Mesenchymal stem cell (in vitro differentiated cells and primary cell): ENCODE measurements around the gene VEZF1.

Source experiments
- DNase-seq: peaks from one replicate; pipeline ENCODE4 v3.0.0-alpha.2; 2013
- H2AFZ ChIP-seq: one replicate; pipeline ENCODE4 v1.6.1; 2013; ENCODE audit warnings: low read depth, mild to moderate bottlenecking, control low read depth, inconsistent platforms, low read length, moderate library complexity
- H2AK5ac ChIP-seq: 2 replicates; pipeline ENCODE4 v1.6.1; 2013; ENCODE audit warnings: low read length, moderate library complexity, mild to moderate bottlenecking, inconsistent platforms; ENCODE audit not compliant: severe bottlenecking
- H2BK120ac ChIP-seq: one replicate; pipeline ENCODE4 v1.6.1; 2013; ENCODE audit warnings: low read depth, mild to moderate bottlenecking, inconsistent platforms, low read length, moderate library complexity
- H2BK12ac ChIP-seq, 2 experiments: one replicate each; pipeline ENCODE4 v1.6.1; 2013; ENCODE audit warnings: inconsistent platforms in 2 of 2, low read length in 2 of 2, mild to moderate bottlenecking in 2 of 2, moderate library complexity in 2 of 2, control low read depth in 1 of 2
- H2BK15ac ChIP-seq: one replicate; pipeline ENCODE4 v1.6.1; 2013; ENCODE audit warnings: mild to moderate bottlenecking, low read depth, inconsistent platforms; ENCODE audit not compliant: poor library complexity, severe bottlenecking
- H2BK5ac ChIP-seq: 2 replicates; pipeline ENCODE4 v1.6.1; 2013; ENCODE audit warnings: low read depth, mild to moderate bottlenecking, low read length, control low read depth, inconsistent platforms; ENCODE audit not compliant: poor library complexity, severe bottlenecking
- H3K14ac ChIP-seq, 2 experiments: one replicate each; pipeline ENCODE4 v1.6.1; 2013; ENCODE audit warnings: inconsistent platforms in 2 of 2, low read length in 2 of 2, control low read depth in 1 of 2, mild to moderate bottlenecking in 1 of 2, moderate library complexity in 1 of 2
- H3K18ac ChIP-seq, 2 experiments: one replicate each; pipeline ENCODE4 v1.6.1; 2013; ENCODE audit warnings: inconsistent platforms in 2 of 2, low read length in 2 of 2, control low read depth in 1 of 2, low read depth in 1 of 2, mild to moderate bottlenecking in 1 of 2
- H3K23ac ChIP-seq, 2 experiments: one replicate each; pipeline ENCODE4 v1.6.1; 2013; ENCODE audit warnings: inconsistent platforms in 2 of 2, low read length in 2 of 2, mild to moderate bottlenecking in 2 of 2, moderate library complexity in 2 of 2, control low read depth in 1 of 2
- H3K27ac ChIP-seq: 2 replicates; pipeline ENCODE4 v1.5.1; 2013; ENCODE audit warnings: mild to moderate bottlenecking, moderate library complexity, low read length, control low read depth, inconsistent platforms; ENCODE audit not compliant: poor library complexity, severe bottlenecking
- H3K27me3 ChIP-seq, 2 experiments: 2 replicates each; pipeline versions ENCODE4 v1.6.1 to v1.7.0; 2013; ENCODE audit warnings: low read length in 2 of 2, mild to moderate bottlenecking in 2 of 2, moderate library complexity in 2 of 2, control low read depth in 1 of 2, inconsistent platforms in 1 of 2; ENCODE audit not compliant: control insufficient read depth in 1 of 2, insufficient read depth in 1 of 2
- H3K36me3 ChIP-seq, 2 experiments: 2 replicates each; pipeline versions ENCODE4 v1.6.1 to v1.7.0; 2013; ENCODE audit warnings: low read length in 2 of 2, control low read depth in 1 of 2, inconsistent platforms in 1 of 2, low read depth in 1 of 2, mild to moderate bottlenecking in 1 of 2; ENCODE audit not compliant: insufficient read depth in 2 of 2, control insufficient read depth in 1 of 2
- H3K4ac ChIP-seq, 2 experiments: one replicate each; pipeline ENCODE4 v1.6.1; 2013; ENCODE audit warnings: inconsistent platforms in 2 of 2, low read length in 2 of 2, mild to moderate bottlenecking in 2 of 2, moderate library complexity in 2 of 2, control low read depth in 1 of 2, low read depth in 1 of 2
- H3K4me1 ChIP-seq: 2 replicates; pipeline ENCODE4 v1.6.1; 2013; ENCODE audit warnings: low read depth, low read length, control low read depth; ENCODE audit not compliant: control insufficient read depth, insufficient read depth
- H3K4me2 ChIP-seq: 2 replicates; pipeline ENCODE4 v1.6.1; 2013; ENCODE audit warnings: low read length, mild to moderate bottlenecking, inconsistent platforms; ENCODE audit not compliant: poor library complexity, severe bottlenecking
- H3K4me3 ChIP-seq, 2 experiments: 2 replicates each; pipeline versions ENCODE4 v1.5.1 to v1.7.0; 2013; ENCODE audit warnings: low read length in 2 of 2, mild to moderate bottlenecking in 2 of 2, control low read depth in 1 of 2, low read depth in 1 of 2; ENCODE audit not compliant: insufficient read depth in 1 of 2
- H3K79me1 ChIP-seq: replicated peaks from 2 replicates; pipeline ENCODE4 v1.6.1; 2013; ENCODE audit warnings: mild to moderate bottlenecking, control low read depth, low read length, inconsistent platforms; ENCODE audit not compliant: poor library complexity, severe bottlenecking
- H3K9ac ChIP-seq: 2 replicates; pipeline ENCODE4 v1.7.0; 2013; ENCODE audit warnings: mild to moderate bottlenecking, low read length, moderate library complexity
- H3K9me3 ChIP-seq: 2 replicates; pipeline ENCODE4 v1.7.0; 2013; ENCODE audit warnings: mild to moderate bottlenecking, low read length; ENCODE audit not compliant: control insufficient read depth
- H4K8ac ChIP-seq: one replicate; pipeline ENCODE4 v1.6.1; 2013; ENCODE audit warnings: inconsistent platforms, mild to moderate bottlenecking, low read length, moderate library complexity
- H4K91ac ChIP-seq: one replicate; pipeline ENCODE4 v1.6.1; 2013; ENCODE audit warnings: mild to moderate bottlenecking, low read length, inconsistent platforms
- WGBS: methylation state at CpG from one replicate; pipeline ENCODE4 v1.1.7; 2013; ENCODE audit warnings: mixed read lengths; 5-methylcytosine and 5-hydroxymethylcytosine counted together

Gene VEZF1

DNA sequence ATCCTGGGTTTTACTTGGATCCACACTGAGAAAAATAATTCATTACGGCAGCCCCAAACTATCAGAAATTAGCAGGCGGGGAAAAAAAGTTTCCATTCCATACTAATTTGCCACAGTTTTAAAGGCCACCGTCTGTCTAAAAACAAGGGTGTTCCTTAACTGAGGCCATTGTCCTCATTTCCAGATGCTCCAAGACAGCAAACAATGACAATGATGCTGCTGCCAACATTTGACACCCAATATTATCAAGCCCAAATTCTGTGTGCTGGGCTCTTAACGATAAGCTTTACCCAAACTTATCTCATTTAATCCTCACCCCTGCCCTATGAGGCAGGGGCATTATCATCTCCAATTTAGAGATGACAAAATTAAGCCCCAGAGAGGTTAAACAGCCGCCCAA lies 59.1 kb downstream of the VEZF1 start:
- no peak overlapping the region for H3K14ac ChIP-seq
- no peak overlapping the region for H4K91ac ChIP-seq
- H2BK15ac ChIP-seq: no peak overlapping the region
- H2BK120ac ChIP-seq: no peak overlapping the region
- no peak overlapping the region for H3K4me2 ChIP-seq
- H3K4me3 ChIP-seq: no peak overlapping the region
- 75% methylated on average over 5 of the region's 5 CpGs for WGBS
- no peak overlapping the region for H3K23ac ChIP-seq
- H3K18ac ChIP-seq: no peak overlapping the region
- no peak overlapping the region for H3K9ac ChIP-seq
- H2AFZ ChIP-seq: no peak overlapping the region
- H4K8ac ChIP-seq: no peak overlapping the region
- no peak overlapping the region for H2BK12ac ChIP-seq
- H3K79me1 ChIP-seq: peaks cover 27% of the 10 kb centered on the region
- H3K36me3 ChIP-seq: peaks cover 0 to 3% of the 10 kb centered on the region in 2 experiments
- no peaks in the 10 kb centered on the region for H3K9me3 ChIP-seq
- H3K4ac ChIP-seq: no peak overlapping the region
- no peak overlapping the region for H2AK5ac ChIP-seq
- no peak overlapping the region for H3K27ac ChIP-seq
- DNase-seq: no peak
- peaks cover 41% of the 10 kb centered on the region for H3K4me1 ChIP-seq
- H3K27me3 ChIP-seq: no peaks in the 10 kb centered on the region
- no peak overlapping the region for H2BK5ac ChIP-seq

DNA sequence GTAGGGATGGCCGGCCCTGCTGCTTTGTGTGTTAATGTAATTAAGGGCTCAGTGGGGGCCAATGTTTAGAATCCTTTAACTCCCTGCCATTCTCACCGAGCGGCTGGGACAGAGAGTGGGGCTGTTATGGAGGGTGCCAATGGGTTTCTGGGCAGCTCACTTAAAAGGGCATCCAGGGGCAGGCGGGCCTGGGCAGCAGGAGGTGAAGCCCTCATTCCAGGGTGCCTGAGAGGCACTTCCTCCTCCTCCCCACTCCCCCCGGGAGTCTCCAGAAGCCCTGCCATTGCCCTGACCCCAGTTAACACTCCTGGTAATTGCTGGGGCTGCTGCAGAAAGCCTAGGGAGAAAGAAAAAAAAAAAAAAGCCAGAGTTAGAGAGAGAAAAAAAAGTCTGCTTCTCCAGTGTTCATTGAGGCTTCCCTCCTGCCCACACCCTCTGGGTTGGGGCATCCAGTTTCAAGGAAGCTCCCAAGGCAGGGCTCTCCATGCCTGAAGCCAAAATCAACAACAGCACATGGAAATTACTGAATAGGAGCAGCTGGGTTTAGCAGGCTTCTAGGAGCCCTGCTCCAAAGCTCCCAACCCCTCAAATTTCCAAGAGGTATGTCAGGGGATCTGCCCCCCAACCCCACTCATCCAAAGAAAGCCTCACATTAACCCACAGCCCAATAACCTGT lies 60.9 kb downstream of the VEZF1 start:
- Histone ChIP-seq H3K4ac (peak overlapping the region; percentile 5 to 25), H2BK120ac (peak overlapping the region; percentile 24), H3K9ac (peak overlapping the region; percentile 1), H2BK15ac (no peak overlapping the region), H3K79me1 (peaks cover 29% of the 10 kb centered on the region), H2BK5ac (no peak overlapping the region), H3K18ac (peak overlapping the region; percentile 63 to 78), H2AK5ac (peak overlapping the region; percentile 52), H3K36me3 (peaks cover 3 to 6% of the 10 kb centered on the region in 2 experiments), H3K4me1 (peaks cover 38% of the 10 kb centered on the region), H3K4me3 (no peak overlapping the region), H4K91ac (peak overlapping the region; percentile 66), H3K27me3 (no peaks in the 10 kb centered on the region), H3K23ac (peak overlapping the region in 1 of 2 experiments; percentile 16), H2AFZ (no peak overlapping the region), H4K8ac (no peak overlapping the region), H2BK12ac (peak overlapping the region in 1 of 2 experiments; percentile 14), H3K4me2 (peak overlapping the region; percentile 19), H3K14ac (peak overlapping the region; percentile 26), H3K9me3 (no peaks in the 10 kb centered on the region), H3K27ac (peak overlapping the region; percentile 35)
- WGBS: 7% methylated on average over 2 of the region's 5 CpGs
- no peak for DNase-seq

DNA sequence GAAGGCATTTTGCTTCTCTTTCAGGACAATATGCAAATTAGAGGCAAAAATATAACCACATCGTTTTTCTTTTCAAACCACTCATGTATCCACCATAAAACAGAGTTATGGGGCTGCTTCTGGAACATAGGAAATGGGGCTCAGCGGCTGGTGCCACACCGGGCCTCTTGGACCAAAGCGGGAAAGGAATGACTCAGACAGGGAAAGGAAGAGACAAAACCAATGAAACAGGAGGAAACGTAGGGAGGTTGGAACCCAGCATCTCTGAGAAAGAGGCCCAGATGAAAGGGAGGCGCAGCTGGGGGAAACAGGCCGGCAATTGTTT lies 61.4 kb downstream of the VEZF1 start:
- Histone ChIP-seq H3K36me3 (peaks cover 3 to 6% of the 10 kb centered on the region in 2 experiments), H3K9me3 (no peaks in the 10 kb centered on the region), H2BK120ac (peak overlapping the region; percentile 24), H4K8ac (no peak overlapping the region), H3K4ac (peak overlapping the region in 1 of 2 experiments; percentile 25), H3K14ac (no peak overlapping the region), H3K27me3 (no peaks in the 10 kb centered on the region), H3K79me1 (peaks cover 29% of the 10 kb centered on the region), H2BK5ac (no peak overlapping the region), H2AK5ac (no peak overlapping the region), H4K91ac (no peak overlapping the region), H2BK15ac (no peak overlapping the region), H3K18ac (peak overlapping the region; percentile 37 to 78), H3K9ac (no peak overlapping the region), H3K4me2 (peak overlapping the region; percentile 19), H3K4me1 (peaks cover 36% of the 10 kb centered on the region), H3K4me3 (no peak overlapping the region), H2BK12ac (peak overlapping the region in 1 of 2 experiments; percentile 14), H3K27ac (peak overlapping the region; percentile 35), H3K23ac (no peak overlapping the region), H2AFZ (no peak overlapping the region)
- no peak for DNase-seq
- WGBS: 32% methylated on average over 7 of the region's 7 CpGs

DNA sequence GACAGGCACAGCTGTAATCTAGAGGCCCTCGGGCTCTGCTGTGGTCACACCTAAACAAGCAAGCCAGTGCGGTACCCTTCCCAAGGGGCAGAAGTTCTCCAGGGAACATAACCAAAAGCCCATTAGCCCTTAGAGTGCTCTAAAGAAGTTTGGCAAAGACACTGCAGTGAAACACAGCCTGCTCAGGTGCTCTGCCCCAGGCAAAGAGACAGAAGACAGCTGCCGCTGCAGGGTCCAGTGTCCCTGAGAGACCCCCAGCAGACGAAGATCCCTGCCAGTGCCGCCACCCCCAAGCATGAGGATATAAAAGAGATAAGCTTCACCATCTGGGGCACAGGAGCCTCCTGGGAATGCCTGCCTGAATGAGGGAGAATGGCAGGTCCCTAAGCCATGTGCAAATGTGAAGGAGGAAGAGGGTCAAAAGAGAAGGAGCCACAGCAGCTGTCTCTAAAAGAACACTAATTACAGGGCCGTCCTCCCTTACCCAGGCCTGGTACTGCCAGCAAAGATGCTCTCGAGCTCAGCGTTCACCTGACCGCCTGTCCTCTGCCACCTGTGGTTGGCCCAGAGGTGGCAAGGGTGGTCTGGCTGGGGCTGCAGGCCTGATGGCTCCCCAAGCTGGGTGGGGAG lies 62.6 kb downstream of the VEZF1 start:
- H3K4me3 ChIP-seq: no peak overlapping the region
- H3K27me3 ChIP-seq: no peaks in the 10 kb centered on the region
- H3K9me3 ChIP-seq: no peaks in the 10 kb centered on the region
- H2BK15ac ChIP-seq: peak overlapping the region; percentile 44
- H2BK5ac ChIP-seq: no peak overlapping the region
- no peak overlapping the region for H2BK120ac ChIP-seq
- H3K14ac ChIP-seq: no peak overlapping the region
- H4K91ac ChIP-seq: no peak overlapping the region
- H2AFZ ChIP-seq: no peak overlapping the region
- H3K36me3 ChIP-seq: peaks cover 6% of the 10 kb centered on the region in 2 experiments
- 94% methylated on average over 8 of the region's 9 CpGs for WGBS
- no peak for DNase-seq
- peaks cover 33% of the 10 kb centered on the region for H3K4me1 ChIP-seq
- no peak overlapping the region for H3K4ac ChIP-seq
- H2AK5ac ChIP-seq: peak overlapping the region; percentile 24
- H3K23ac ChIP-seq: no peak overlapping the region
- no peak overlapping the region for H3K9ac ChIP-seq
- peak overlapping the region; percentile 12 for H3K4me2 ChIP-seq
- H3K79me1 ChIP-seq: peaks cover 23% of the 10 kb centered on the region
- H3K27ac ChIP-seq: peak overlapping the region; percentile 31
- no peak overlapping the region for H4K8ac ChIP-seq
- H3K18ac ChIP-seq: no peak overlapping the region
- H2BK12ac ChIP-seq: peak overlapping the region in 1 of 2 experiments; percentile 21
